HG03045 (cell line): ENCODE data around the gene SLC4A8.
"Not testable (repeated sequence)": the region's sequence is repeated elsewhere in the genome, so short reads cannot be mapped to it uniquely, and the experiment has no call there.

Experiments used
- ATAC-seq: cut with Tn5 transposase; IDR thresholded peaks from one replicate; pipeline ENCODE4 v1.9.1; 2021; ENCODE audit warnings: mild to moderate bottlenecking, moderate library complexity; ENCODE audit not compliant: unreplicated experiment

Gene SLC4A8

GRCh38 chr12:51471111-51471864, 46.7 kb downstream of the SLC4A8 start:
- ATAC-seq, result no peak

GRCh38 chr12:51472984-51473383, 48.4 kb downstream of the SLC4A8 start:
- no peak for ATAC-seq

GRCh38 chr12:51473947-51474346, 49.3 kb downstream of the SLC4A8 start:
- ATAC-seq, result no peak

DNA sequence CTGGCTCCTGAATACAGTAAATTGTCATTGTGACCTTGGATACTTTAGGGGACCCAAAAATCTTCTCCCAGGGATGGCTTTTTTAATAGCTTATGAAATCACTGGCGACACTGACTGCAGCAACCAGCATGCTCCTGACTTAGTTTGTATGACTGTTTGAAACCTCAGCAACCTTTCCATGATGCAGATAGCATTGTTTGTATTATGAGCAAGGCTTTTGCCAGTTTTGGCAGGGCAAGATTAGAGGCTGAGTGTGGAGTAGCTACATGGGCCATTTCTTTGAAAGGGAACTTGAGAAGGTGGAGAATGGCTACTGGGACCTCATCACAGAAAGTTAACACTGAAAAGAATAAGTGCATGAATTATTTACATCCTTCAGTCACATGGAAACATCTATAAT, 50.9 kb downstream of the SLC4A8 start:
- no peak for ATAC-seq

- ATAC-seq, result no peak
These were observed 56.3 kb downstream of the SLC4A8 start for GRCh38 chr12:51480978-51481377.

DNA sequence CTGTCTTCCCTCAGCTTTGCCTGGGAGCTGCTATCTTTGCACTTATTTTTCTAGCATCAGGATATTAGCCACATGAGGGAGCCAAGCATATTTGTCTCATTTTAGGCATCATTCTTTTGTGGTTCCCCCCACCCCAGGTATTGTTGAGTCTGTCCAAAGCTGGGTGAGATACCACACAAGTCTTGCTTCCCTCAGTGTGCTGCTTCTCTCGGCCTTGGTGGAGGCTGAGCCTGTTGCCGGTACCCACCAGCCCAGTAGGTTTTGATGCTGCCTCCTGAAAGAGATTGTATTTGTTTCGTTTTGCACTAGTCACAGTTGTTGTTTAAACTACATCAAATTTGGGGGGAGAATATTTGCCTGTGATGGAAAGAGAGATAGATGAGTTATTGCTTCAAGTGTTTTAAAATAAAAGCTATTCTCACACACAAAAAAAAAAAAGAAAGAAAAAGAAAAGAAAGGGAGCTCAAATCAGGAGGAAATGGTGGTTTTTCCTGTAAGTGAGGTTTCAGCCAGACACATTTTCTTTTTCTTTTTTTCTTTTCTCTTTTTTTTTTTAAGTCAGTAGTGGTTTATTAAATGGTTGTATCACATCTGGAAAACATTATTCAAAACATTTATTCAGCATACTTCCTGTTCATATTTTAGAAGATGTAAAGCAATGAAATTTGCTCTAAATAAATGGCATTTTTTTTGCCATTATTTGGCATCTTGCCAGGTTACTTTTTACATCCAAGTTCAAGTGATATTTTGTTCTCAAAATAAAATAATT, 58.5 kb downstream of the SLC4A8 start:
- ATAC-seq, result no peak

DNA sequence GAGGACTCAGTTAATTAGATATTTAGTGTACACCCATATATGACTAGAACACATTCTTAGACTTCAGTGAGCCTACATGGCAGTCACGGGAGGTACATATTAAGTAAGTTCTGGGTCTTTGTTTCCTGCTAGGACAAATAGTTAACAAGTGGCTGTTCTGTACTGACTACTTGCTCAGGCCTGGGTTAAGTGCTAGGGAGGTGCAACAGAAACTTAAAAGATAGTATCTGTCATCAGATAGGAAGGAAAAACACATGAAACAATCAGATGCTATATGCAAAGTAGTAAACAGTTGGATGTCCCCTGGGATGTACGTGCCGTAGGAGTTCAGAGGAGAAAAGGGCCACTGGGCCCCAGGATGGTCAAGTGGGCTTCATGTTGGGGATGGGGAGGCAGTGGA, 59.5 kb downstream of the SLC4A8 start:
- no peak for ATAC-seq

GRCh38 chr12:51488281-51488680, 63.6 kb downstream of the SLC4A8 start:
- ATAC-seq, result no peak

DNA sequence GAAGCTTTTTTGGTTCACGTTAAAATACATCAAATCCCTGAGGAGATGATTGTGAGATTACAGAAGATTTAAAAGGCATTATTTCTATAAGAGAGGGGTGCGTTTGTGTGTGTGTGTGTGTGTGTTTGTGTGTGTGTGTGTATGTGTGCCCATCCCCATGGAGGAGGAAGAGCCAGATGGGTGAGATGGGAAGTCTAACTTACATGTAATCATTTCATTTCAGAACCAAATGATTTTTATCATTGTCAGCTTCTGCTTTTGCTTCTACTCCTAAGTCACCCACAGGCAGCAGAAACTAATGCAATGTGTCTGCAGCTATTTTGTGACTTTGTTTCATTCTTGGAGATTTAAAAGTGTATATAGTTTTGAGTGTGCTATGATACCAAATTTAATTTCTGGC, 68.7 kb downstream of the SLC4A8 start:
- no peak for ATAC-seq

- no peak for ATAC-seq
These were observed 72.3 kb downstream of the SLC4A8 start for GRCh38 chr12:51496895-51497294.

- no peak for ATAC-seq
These were observed 80.2 kb downstream of the SLC4A8 start for GRCh38 chr12:51504851-51505250.

DNA sequence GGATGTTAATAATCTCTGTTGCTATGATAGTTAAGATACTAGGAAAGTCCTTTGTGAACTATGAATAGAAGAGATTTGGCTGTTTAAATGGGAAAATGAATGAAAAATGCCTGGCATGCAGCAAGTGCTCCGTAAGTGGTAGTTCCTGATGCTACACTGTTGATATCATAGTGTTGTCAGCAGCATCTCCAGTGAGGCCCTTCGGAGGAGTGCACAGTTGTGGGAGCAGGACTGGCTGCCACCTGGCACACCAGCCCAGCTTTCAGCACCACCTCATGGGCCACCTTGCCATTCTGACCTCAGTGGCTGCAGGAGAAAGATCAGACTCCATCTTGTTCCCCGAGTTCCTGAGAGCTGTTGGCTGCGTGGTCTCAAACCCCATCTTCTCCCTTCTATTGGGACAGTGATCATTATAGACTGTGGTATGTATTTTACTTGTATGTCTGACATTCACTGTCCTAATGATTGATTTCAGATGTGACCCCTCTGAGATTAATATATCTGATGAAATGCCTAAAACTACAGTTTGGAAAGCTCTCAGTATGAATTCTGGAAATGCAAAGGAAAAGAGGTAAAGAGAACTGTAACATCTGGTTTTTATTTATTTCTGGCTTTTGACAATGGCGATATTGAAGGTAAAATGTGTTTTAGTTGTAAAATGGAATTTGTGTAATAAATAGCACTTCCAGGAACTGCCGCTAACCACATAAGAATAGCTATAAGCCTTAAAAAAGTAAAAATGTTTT, 80.9 kb downstream of the SLC4A8 start:
- ATAC-seq, result no peak

GRCh38 chr12:51507178-51507577, 82.5 kb downstream of the SLC4A8 start:
- ATAC-seq, result no peak

DNA sequence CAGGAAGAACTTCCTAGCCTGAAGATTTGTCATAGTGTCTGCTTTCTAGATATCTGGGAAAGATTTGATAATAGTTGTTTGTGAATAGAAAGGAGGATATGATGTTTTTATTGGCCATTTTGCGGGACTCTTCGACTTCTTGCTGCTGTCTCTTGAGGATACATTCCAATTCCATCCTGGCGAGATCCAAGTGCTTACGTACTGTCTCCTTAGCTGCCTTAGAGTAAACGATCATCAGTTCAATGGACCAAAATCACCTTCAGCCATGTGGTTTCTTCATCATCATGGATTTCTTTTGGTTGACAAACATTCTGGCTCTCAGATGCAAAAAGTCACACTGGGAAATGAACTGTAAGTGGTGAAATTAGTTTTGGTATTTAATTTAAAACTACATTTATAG, 83.7 kb downstream of the SLC4A8 start:
- no peak for ATAC-seq

GRCh38 chr12:51511546-51512260, 87.1 kb downstream of the SLC4A8 start:
- no peak for ATAC-seq

- ATAC-seq, result no peak
These were observed 87.8 kb downstream of the SLC4A8 start for GRCh38 chr12:51512438-51512837.

DNA sequence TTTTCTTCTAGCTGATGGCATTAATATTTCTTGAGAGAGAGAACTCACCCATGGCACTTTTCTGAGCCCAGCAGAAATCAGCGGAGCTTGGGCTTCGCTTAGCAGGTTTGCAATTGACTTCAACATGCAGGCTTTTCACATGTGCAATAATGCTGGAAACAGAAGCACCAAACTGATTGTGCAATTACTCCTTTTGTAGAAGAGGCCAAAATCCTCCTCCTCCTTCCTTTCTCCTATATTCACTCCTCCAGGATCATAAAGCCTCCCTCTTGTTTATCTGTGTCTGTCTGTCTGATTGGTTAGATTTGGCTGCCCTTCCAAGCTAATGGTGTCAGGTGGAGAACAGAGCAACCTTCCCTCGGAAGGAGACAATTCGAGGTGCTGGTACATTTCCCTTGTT, 90.4 kb downstream of the SLC4A8 start:
- ATAC-seq, result not testable (repeated sequence)

- ATAC-seq, result no peak
These were observed 92.7 kb downstream of the SLC4A8 start for GRCh38 chr12:51517316-51517715.

DNA sequence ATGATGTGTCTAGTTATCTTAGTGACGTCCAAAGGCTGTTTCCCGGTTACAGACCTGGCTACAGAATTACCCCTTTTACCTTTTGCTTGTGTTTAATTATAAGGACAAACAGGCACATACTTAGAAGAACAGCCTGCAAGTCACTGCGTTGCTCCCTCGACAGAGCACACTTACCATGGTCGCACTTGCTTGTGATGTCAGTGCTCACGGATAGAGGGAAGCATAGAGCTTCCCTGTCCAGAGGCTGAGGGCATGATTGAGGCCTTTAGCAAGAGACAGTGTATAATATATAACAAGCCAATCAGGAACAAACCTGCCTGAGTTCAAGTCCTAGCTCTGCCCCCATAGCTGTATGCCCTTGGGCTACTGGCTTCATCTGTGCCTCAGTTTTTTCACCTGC, 93.2 kb downstream of the SLC4A8 start:
- no peak for ATAC-seq

DNA sequence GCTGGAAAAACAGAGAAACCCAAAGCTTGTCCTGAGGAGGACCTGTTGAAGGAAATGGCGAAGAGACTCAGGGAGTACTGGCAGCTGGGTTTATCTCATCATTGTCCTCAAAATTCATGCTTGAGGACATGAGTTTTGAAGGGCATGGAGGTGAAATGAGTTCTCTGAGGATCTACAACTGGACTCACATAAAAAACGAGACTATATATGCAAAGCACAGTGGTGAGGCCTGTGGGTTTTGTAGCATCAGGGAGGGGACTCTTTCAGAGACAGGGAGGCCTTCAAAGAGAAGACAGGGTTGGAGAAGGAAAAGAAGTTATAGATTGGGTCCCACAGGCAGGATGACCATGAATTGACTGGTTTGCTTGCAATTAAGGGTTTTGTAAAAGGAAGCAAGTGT, 95.1 kb downstream of the SLC4A8 start:
- no peak for ATAC-seq
